ENCODE results near the gene CCDC17.

The CCDC17 gene

DNA sequence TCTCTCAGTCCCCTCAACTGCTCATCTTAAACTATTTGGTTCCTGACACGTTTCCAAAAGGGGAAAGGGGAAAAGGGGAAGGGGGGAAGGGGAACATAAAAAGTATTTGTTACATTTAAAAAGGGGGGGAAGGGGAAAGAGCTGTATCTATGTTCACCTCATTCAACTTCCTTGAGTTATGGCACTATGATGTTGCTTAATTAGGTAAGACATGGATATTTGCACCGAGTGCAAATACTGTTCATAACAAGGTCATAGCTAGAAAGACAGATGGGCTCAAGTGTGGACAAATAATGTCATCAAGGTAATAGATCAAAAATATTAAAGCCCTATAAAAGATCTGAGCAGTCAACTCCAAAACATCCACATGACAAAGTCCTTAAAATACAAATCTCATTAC, 36.5 kb upstream of the CCDC17 start:
- TF ChIP-seq, protein P1, sequence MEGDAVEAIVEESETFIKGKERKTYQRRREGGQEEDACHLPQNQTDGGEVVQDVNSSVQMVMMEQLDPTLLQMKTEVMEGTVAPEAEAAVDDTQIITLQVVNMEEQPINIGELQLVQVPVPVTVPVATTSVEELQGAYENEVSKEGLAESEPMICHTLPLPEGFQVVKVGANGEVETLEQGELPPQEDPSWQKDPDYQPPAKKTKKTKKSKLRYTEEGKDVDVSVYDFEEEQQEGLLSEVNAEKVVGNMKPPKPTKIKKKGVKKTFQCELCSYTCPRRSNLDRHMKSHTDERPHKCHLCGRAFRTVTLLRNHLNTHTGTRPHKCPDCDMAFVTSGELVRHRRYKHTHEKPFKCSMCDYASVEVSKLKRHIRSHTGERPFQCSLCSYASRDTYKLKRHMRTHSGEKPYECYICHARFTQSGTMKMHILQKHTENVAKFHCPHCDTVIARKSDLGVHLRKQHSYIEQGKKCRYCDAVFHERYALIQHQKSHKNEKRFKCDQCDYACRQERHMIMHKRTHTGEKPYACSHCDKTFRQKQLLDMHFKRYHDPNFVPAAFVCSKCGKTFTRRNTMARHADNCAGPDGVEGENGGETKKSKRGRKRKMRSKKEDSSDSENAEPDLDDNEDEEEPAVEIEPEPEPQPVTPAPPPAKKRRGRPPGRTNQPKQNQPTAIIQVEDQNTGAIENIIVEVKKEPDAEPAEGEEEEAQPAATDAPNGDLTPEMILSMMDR (IDR thresholded peaks at IDR 0.05; ENCODE audit: low read depth, low read length): no peak
- DNase-seq (ENCODE audit: low read depth, low spot score): no peak
- in situ Hi-C loops (cut with HindIII; ENCODE audit: low sequenced_read_pairs): no loop called here
- H3K4me3 ChIP-seq (ENCODE audit: low read depth, low read length): no peak overlapping the region

DNA sequence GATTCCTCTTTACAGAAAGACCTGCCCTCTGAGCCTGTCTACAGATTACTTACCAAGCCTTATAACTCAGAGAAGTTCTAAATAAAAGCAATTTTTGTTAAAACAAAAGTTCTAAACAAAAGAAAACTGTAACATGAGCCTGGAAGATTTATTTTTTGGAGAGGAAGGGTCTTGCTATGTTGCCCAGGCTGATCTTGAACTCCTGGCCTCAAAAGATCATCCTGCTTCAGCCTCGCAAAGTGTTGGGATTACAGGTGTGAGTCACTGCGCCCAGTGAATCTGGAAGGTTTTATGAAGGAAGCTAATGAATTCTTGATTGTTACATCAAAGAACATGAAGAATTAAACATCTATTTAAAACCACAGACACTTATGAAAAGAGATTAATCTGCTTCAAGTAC, 35.4 kb upstream of the CCDC17 start:
- in situ Hi-C loops (cut with HindIII; ENCODE audit: low sequenced_read_pairs): no loop called here
- TF ChIP-seq, protein P1 (IDR thresholded peaks at IDR 0.05; ENCODE audit: low read depth, low read length): no peak
- no peak overlapping the region for H3K4me3 ChIP-seq (ENCODE audit: low read depth, low read length)
- DNase-seq (ENCODE audit: low read depth, low spot score): no peak

DNA sequence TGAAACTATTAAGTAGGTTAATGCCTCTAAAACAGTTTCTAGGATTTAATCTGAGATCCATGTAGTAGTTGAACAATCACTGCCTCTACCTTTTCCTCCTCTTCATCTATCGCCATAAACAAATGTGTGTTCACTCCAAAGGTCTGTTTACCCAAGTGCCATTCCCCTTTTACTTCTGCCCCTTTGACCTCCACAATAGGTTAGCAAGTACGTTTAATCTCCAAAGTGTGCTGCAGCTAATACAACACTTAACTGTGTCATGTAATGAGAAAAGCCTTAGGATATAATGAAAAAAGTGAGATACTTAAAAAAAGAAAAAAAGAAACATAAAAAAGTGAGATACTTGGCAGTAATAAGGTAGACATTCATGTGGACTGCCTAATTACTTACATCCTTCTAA, 34.3 kb upstream of the CCDC17 start:
- in situ Hi-C loops (cut with HindIII; ENCODE audit: low sequenced_read_pairs): no loop called here
- no peak overlapping the region for H3K4me3 ChIP-seq (ENCODE audit: low read depth, low read length)
- TF ChIP-seq, protein P1 (IDR thresholded peaks at IDR 0.05; ENCODE audit: low read depth, low read length): no peak
- DNase-seq (ENCODE audit: low read depth, low spot score): no peak

DNA sequence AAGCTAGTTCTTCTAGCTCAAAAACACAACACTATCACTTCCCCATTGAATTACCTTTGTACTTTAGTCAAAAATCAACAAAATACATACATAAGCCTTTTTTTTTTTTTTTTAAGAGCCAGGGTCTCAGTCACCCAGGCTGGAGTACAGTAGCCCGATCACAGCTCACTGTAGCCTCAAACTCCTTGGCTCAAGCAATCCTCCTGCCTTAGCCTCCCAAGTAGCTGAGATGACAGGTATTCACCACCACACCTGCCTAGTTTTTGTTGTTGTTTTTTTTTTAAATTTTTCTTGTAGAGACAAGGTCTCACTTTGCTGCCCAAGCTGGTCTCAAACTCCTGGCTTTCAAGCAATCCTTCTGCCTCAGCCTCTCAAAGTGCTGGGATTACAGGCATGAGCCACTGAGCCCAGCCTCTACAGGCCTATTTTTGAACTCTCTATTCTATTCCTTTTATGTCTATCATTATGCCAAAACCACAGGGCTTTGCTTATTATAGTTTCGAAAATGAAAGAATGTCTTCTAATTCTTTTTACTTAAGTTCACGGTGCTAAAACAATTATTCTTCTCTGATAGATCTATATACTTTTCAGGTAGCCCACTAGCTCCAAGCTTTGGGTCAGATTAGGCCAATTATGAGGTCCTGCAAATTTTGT, 32.8 kb upstream of the CCDC17 start:
- TF ChIP-seq, protein P1 (IDR thresholded peaks at IDR 0.05; ENCODE audit: low read depth, low read length): no peak

DNA sequence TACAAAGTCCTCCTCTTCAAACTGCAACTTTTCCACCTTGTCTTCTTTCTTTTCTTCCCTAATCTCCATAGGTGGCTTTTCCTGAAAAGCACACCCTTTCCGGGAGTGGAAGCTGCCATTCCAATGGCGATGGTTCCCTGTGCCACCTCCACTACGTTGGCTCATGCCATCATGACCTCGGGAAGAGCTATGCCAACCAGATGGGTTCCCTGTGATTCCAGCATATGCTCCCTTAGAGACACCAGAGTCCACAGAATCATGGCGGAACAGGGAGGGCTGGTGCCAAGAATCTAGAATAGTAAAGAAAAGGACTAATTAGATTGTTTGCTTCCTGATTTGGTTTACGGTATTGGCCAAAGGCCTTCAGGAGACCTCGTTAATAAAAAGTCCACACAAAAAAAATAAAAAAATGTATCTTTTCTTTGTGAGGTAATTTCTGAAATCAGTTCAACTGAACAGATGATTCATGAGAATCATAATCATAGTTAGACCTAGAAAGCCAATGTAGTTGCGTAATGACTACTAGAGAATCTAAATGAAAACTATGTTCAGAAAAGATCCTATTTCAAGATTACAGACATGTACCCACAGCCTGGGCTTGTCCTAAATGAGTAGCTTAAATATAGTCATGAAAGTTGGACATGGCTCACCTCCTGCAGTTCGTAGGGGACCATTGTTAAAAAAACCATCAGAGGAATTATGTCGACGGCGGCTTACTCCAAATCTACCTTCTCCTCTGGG, 30.9 kb upstream of the CCDC17 start:
- in situ Hi-C loops (cut with HindIII; ENCODE audit: low sequenced_read_pairs): no loop called here
- TF ChIP-seq, protein P1 (IDR thresholded peaks at IDR 0.05; ENCODE audit: low read depth, low read length): no peak
- no peak overlapping the region for H3K4me3 ChIP-seq (ENCODE audit: low read depth, low read length)
- no peak for DNase-seq (ENCODE audit: low read depth, low spot score)

More for the DNA sequence above, 32.8 kb upstream of the CCDC17 start:
- DNase-seq (ENCODE audit: low read depth, low spot score): no peak
- no peak overlapping the region for H3K4me3 ChIP-seq (ENCODE audit: low read depth, low read length)
- in situ Hi-C loops (cut with HindIII; ENCODE audit: low sequenced_read_pairs): no loop called here

DNA sequence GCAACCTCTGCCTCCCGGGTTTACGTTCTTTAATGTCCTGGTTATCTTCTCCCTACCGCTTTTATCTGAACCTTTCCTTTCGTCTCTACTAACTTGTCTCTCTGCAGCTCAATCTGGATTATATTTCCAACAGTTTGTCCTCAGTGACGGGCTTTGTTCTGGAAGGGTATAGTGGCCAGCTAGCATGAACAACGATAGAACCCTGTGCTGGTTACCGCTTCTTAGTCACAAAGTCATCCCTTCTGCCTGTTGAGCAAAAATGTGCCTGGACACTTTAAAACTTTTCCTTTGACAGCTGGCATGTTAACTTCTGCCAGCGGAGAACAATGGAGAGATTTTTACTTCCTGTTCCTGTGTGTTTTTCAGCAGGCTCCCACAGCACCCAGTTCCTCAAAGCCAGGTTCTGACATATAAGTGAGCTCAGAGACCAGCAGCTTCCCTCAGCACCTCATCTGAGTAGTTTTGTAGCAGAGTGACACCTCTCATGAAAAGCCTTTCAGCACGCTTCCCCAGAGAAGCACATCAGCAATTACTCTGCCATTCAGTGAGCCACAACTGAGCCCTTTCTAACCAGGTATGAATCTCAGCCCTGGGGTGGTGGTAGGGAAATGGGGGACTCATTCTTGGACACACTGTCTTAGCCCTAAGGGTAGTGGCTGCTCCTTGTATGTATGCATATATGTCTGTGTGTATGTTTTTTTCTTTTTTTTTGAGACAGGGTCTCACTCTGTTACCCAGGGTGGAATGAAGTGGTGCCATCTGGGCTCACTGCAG, 23.6 kb upstream of the CCDC17 start:
- DNase-seq (ENCODE audit: low read depth, low spot score): no peak
- TF ChIP-seq, protein P1 (IDR thresholded peaks at IDR 0.05; ENCODE audit: low read depth, low read length): no peak
- in situ Hi-C loops (cut with HindIII; ENCODE audit: low sequenced_read_pairs): no loop called here

More for the DNA sequence above, 23.6 kb upstream of the CCDC17 start:
- no peak overlapping the region for H3K4me3 ChIP-seq (ENCODE audit: low read depth, low read length)

Data from astrocyte of the spinal cord (primary cell).